SJCRH30 (cell line): ENCODE measurements around the gene CPEB4. TPM values are rescaled to one million over a fixed set of nuclear protein-coding genes. Genes with fewer than 3 reads are reported as not detected.

Source experiments
- DNase-seq, 2 experiments: peaks; one replicate each; pipeline ENCODE4 v3.0.0-alpha.2; 2015 to 2020
- H3K27ac ChIP-seq: fragments of 250-450 bp; sonication (Bioruptor Pico); 2 replicates; pipeline ENCODE4 v1.5.1; 2020; ENCODE audit warnings: mild to moderate bottlenecking, moderate library complexity
- H3K27me3 ChIP-seq: fragments of 250-450 bp; sonication (Bioruptor Pico); 2 replicates; pipeline ENCODE4 v1.5.1; 2020; ENCODE audit warnings: mild to moderate bottlenecking, moderate library complexity
- H3K36me3 ChIP-seq: fragments of 250-450 bp; sonication (Bioruptor Pico); 2 replicates; pipeline ENCODE4 v1.5.1; 2020; ENCODE audit warnings: mild to moderate bottlenecking, moderate library complexity
- H3K4me1 ChIP-seq: fragments of 250-450 bp; sonication (Bioruptor Pico); 2 replicates; pipeline ENCODE4 v1.5.1; 2020; ENCODE audit warnings: mild to moderate bottlenecking, moderate library complexity
- H3K4me3 ChIP-seq: fragments of 250-450 bp; sonication (Bioruptor Pico); 2 replicates; pipeline ENCODE4 v1.5.1; 2020; ENCODE audit warnings: mild to moderate bottlenecking, moderate library complexity
- H3K9me3 ChIP-seq: fragments of 250-450 bp; sonication (Bioruptor Pico); replicated peaks from 2 replicates; pipeline ENCODE4 v1.5.1; 2020; ENCODE audit warnings: mild to moderate bottlenecking, moderate library complexity
- total RNA-seq: library from RNA; depleted of rRNA; stranded (reverse); fragments of >200 nt; shearing (Covaris generic); gene quantifications from 2 replicates; pipeline ENCODE4 v1.2.3, GENCODE V29; 2014

CPEB4 gene
- total RNA-seq, 1 experiment from 2014 or later = 10.5 TPM

DNA sequence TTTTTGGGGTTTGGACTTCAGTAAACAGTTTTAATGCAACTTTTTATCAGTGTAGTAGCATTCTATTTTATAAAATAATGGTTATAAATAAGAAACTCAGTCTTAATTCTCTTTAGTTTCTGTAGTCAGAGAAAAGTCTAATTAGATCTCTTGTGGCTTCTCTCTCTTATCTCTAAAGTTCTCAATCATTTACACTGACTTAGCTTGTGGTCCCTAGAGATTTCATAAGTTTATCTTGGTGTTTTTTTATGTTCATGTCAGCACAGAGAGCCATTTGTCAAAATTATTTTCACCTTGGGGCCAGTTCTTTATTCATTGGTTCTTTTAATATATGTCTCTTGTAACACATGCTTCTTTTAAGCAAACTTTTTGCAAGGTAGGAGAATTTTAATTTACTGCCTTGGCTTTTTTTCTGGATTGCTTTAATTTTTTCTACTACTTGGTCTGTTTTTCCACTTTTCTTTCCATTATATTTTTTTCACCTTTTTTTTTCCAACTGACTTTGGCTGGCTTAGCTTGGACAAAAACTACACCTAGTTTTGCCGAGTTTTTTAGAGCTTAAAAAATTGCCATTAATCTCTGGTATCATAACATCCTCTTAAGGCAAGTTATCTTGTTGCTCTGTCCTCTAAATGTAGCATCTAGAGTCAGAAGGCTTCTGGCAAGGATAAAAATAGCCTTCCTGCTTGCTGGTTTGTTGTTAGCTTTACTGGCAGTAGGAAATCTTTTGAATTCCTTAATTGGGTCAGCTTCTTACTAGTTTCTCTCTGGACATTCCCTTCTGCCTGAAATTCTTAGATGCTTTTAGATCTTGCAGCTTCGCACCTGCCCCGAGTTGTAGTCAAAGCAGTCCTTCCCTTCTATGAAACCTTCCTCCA lies 35.3 kb downstream of the CPEB4 start:
- Histone ChIP-seq H3K27ac (no peak overlapping the region), H3K4me1 (peaks cover 34% of the 10 kb centered on the region)

DNA sequence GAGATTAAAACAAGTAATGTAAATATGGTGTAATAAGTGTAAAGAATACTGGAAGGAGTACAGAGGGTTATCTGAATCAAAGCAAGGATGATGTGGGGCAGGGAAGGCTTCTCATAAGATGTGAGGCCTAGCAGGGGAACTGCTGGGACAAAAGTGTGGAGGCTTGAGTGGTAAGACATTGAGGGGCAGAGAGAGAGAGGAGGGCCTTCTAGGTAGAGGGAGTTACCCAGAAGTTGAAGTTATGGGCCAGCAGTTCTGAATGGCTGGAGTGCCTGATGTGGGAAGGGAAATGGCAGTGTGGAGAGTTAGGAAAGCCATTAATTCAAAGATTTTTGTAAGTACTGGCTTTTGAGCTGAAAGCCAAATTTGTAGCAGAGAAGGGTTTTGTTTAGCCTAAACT lies 36.8 kb downstream of the CPEB4 start:
- Histone ChIP-seq H3K9me3 (no peaks in the 10 kb centered on the region), H3K27me3 (no peaks in the 10 kb centered on the region), H3K36me3 (no peaks in the 10 kb centered on the region; the same call in 1 of the 2 replicates), H3K4me3 (no peak overlapping the region), H3K4me1 (peaks cover 23% of the 10 kb centered on the region), H3K27ac (no peak overlapping the region)
- no peak for DNase-seq

More for the DNA sequence above, 35.3 kb downstream of the CPEB4 start:
- Histone ChIP-seq H3K9me3 (no peaks in the 10 kb centered on the region), H3K4me3 (no peak overlapping the region), H3K36me3 (no peaks in the 10 kb centered on the region; the same call in 1 of the 2 replicates), H3K27me3 (no peaks in the 10 kb centered on the region)
- no peak for DNase-seq

DNA sequence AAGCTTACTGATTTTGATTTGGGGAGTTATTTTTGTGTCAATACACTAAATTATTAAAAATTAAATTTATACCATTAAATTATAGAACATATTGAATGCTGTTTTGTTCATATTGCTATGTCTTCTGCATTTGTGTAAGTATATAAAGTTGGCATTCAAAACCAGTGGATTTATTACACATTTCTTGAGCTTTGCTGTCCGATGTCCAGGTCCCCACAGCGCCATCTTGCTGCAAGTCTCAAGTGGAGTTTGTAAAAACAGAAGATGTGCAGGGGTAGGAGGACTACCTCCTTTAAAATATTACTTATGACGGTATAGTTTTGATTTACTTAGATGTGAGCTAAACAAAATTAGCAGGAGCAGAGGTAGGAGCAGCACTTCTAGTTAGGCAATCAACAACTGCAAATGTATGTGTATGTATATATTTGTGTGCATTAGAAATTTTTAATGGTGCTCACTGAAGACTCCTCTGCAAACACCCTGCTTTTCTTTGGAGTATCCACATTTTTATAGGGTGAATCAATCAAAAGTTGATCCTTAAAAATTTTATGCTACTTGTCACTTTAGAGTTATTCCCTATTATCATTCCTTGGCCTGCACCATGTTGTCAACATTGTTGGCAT lies 37.4 kb downstream of the CPEB4 start:
- Histone ChIP-seq H3K4me1 (peaks cover 17% of the 10 kb centered on the region), H3K9me3 (no peaks in the 10 kb centered on the region), H3K4me3 (no peak overlapping the region), H3K27ac (no peak overlapping the region), H3K36me3 (no peaks in the 10 kb centered on the region; the same call in 1 of the 2 replicates), H3K27me3 (no peaks in the 10 kb centered on the region)
- DNase-seq = peak in 1 of 2 experiments; percentile 51

DNA sequence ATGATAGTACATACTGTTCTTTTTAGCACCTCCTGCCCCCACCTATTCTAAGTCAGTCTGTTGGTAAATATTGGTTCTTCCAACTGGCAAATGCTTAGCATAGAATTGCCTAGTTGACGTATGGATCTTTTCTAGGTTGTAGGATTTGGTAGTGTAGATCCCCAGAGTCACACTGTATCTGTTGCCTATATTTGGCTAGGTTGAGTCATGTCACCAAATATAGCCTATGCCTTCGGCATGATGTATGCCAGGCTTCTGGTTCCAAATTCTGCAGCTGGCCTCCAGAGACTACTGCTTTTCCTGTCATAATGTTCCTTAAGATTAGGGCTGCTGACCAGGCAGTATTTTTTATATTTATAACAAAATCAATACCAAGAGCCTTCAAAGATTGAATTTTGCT lies 38.2 kb downstream of the CPEB4 start:
- Histone ChIP-seq H3K27me3 (no peaks in the 10 kb centered on the region), H3K9me3 (no peaks in the 10 kb centered on the region), H3K27ac (peak overlapping the region; percentile 7; the same call in 1 of the 2 replicates), H3K4me3 (no peak overlapping the region), H3K36me3 (no peaks in the 10 kb centered on the region; the same call in 1 of the 2 replicates), H3K4me1 (peaks cover 16% of the 10 kb centered on the region)
- peak in 1 of 2 experiments; percentile 17 for DNase-seq

DNA sequence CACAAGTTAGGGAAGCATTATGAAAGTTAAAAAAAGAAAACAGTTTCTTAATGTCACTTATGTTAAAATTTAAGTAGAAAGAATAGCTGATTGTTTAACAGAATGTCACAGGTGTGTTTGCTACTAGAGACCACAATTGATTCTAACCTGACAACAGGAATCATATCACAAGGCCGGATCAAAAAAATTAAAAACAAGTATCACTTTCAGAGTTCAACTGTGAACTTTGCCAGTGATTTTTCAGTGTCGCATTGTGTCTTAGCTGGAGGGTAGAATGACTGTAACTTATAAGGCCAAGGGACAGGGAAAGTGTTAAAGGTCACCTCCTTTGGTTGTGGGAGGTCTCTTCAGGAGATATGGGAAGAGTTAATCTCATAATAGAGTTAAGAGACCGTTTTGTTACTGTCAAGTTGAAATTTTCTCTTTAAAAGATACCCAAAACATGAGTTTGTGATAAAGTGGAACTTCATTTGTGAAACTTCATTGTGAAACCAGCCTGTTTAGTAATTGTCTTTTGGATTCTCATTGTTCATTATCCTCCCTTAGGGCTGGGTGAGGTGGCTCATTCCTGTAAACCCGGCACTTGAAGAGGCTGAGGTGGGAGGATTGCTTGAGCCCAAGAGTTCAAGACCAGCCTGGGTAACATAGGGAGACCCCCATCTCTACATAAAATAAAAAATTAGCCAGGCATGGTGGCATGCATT lies 40.9 kb downstream of the CPEB4 start:
- Histone ChIP-seq H3K9me3 (no peaks in the 10 kb centered on the region), H3K4me3 (no peak overlapping the region), H3K27me3 (no peaks in the 10 kb centered on the region), H3K4me1 (peaks cover 9% of the 10 kb centered on the region), H3K27ac (no peak overlapping the region), H3K36me3 (peaks cover 5% of the 10 kb centered on the region)
- DNase-seq = no peak

DNA sequence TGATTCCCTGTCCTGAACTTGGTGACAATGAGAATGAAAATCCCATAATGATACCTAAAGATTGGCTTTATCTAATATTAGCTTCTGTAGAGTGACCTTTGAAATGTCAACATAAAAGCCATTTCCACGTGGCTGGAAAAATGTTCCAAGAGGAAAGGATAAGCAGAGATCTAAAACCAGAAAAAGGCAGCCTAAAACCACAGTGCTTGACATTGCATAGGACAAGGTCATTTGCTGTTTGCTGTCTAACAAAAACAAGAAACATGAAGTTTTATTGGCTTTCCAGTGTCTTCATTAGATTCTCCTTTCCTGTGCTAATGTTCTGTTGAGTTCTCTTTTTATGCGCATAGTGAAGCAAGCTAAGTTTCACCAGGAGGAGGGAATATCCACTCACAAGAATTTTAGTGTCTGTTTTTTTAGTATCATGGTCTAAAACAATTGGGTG lies 44.6 kb downstream of the CPEB4 start:
- no peaks in the 10 kb centered on the region for H3K27me3 ChIP-seq
- H3K4me3 ChIP-seq = no peak overlapping the region
- no peaks in the 10 kb centered on the region for H3K4me1 ChIP-seq
- no peak for DNase-seq
- no peak overlapping the region for H3K27ac ChIP-seq
- H3K36me3 ChIP-seq = peaks cover 5% of the 10 kb centered on the region; the same call in 1 of the 2 replicates
- no peaks in the 10 kb centered on the region for H3K9me3 ChIP-seq

DNA sequence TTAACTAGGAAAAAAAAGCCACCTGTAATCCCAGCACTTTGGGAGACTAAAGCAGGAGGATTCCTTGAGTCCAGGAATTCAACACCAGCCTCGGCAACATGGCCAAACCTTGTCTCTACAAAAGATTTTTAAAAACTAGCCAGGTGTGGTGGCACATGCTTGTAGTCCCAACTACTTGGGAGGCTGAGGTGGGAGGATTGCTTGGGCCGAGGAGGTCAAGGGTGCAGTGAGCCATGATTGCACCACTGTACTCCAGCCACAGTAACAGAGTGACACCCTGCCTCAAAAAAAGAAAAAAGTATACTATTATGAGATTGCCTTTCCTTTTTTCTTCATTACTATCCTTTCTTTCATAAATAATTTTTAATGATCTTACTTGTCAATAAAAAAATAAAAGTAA lies 45.8 kb downstream of the CPEB4 start:
- no peak for DNase-seq
- no peaks in the 10 kb centered on the region for H3K27me3 ChIP-seq
- H3K4me1 ChIP-seq = no peaks in the 10 kb centered on the region
- H3K9me3 ChIP-seq = no peaks in the 10 kb centered on the region
- H3K4me3 ChIP-seq = no peak overlapping the region
- H3K36me3 ChIP-seq = peaks cover 5% of the 10 kb centered on the region; the same call in 1 of the 2 replicates
- no peak overlapping the region for H3K27ac ChIP-seq

DNA sequence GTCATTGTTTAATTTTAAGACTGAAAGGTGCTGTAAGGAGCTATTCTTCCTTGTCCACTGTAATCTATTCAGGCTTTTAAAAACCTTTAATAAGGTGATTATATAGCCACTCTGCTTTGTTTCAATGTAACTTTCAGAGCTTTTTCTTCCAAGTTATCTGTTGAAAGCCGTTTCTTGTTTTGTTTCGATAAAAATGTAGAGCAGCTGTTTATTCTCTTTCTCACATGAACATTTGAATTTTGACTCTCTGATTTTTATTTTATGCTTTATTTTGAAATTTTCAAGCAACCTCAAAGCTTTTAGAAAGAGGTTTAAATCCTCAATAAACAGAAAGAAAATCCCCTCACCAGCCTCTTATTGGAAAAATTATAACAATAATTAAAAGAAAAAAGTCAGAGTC lies 47.2 kb downstream of the CPEB4 start:
- H3K27me3 ChIP-seq = no peaks in the 10 kb centered on the region
- H3K27ac ChIP-seq = no peak overlapping the region
- no peak overlapping the region for H3K4me3 ChIP-seq
- H3K4me1 ChIP-seq = no peaks in the 10 kb centered on the region
- no peaks in the 10 kb centered on the region for H3K9me3 ChIP-seq
- H3K36me3 ChIP-seq = peaks cover 5% of the 10 kb centered on the region; the same call in 1 of the 2 replicates
- DNase-seq = no peak

DNA sequence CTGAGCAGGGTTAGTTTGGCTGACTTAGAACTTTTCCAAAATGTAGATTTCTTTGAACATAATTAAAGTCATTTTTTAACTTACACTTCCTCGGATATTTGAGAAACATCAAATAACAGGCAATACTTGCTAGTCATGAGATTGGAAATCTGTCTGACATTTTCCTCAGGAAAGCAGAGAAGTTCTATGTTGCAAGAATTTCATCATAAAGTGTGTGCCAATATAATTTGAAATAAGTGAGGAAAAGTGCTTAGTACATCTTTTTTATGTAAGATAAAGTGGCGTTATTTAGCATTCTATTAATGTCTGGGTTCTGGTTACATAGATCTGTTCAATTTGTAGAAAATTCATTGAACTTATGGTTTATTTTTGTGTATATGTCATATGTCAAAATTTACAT lies 52.1 kb downstream of the CPEB4 start:
- DNase-seq = no peak
- Histone ChIP-seq H3K27me3 (no peaks in the 10 kb centered on the region), H3K9me3 (no peaks in the 10 kb centered on the region), H3K36me3 (peaks cover 3% of the 10 kb centered on the region; the same call in 1 of the 2 replicates), H3K27ac (no peak overlapping the region), H3K4me3 (no peak overlapping the region), H3K4me1 (no peaks in the 10 kb centered on the region)

DNA sequence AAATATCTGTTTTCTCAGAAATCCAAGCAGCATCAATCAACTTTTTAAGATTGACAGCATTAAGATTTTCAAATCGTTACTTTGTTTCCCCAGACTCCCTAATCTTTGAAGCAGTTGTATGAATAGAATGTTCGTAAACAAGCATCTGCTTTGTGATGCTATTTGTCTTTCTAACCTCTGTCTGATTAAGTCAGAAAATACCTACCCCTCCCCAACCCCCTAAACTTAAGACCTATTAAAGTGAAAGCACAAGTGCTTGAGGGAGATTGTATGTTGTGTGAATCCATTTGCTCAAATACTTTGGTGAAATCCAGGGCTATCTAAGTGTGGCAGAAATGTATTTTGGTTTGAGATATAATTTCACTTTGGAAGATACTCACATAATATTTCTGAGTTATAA lies 53.0 kb downstream of the CPEB4 start:
- Histone ChIP-seq H3K27ac (no peak overlapping the region), H3K36me3 (peaks cover 7% of the 10 kb centered on the region), H3K4me1 (no peaks in the 10 kb centered on the region), H3K27me3 (no peaks in the 10 kb centered on the region), H3K9me3 (no peaks in the 10 kb centered on the region), H3K4me3 (no peak overlapping the region)
- no peak for DNase-seq

DNA sequence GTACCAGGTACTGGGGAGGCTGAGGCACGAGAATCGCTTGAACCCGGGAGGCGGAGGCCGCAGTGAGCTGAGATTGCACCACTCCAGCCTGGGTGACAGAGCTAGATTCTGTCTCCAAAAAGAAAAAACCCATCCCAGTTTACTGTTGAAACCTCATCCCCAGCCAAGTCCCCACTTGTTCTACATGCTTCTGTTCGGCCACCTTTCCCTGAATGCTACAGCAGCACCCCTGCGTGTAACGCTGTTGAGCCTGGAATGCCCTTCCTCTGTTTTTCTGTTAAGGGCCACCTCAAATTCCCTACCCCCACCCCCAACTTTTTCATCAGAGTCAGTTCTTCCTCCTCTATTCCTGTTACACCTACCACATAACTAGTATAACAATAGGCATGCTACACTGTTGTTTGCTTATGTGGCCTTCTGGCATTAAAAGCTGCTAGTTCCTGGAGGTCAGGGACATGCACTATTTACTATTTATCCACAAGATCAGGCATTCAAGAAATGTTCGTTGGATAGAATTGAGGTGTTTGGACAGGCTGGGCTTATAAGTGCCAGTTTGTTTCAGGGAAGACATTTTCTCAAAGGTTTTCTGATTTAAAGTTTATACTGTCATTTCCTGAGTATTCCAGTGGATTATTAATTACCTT lies 53.7 kb downstream of the CPEB4 start:
- no peaks in the 10 kb centered on the region for H3K9me3 ChIP-seq
- H3K27me3 ChIP-seq = no peaks in the 10 kb centered on the region
- H3K36me3 ChIP-seq = peaks cover 10% of the 10 kb centered on the region
- DNase-seq = no peak
- H3K27ac ChIP-seq = no peak overlapping the region
- H3K4me3 ChIP-seq = no peak overlapping the region
- no peaks in the 10 kb centered on the region for H3K4me1 ChIP-seq

DNA sequence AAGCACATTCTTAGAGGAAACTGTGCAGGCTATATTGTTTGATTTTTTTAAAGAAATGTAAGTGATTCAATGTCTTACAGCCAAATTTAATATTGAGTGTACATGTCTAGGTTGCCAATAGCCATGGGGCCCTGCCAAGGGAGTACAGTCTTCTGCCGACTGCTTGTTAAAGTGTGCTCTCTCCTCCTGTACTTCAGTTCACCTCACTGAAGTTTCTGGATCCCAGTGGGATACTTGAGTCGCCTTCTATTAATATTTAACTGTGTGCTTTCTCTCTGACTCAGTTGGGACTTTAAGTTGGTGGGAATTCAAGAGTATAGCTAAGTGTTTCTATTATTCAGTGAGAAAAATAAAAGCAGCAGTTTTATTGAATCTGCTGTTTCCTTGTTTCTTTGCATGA lies 56.4 kb downstream of the CPEB4 start:
- no peaks in the 10 kb centered on the region for H3K27me3 ChIP-seq
- no peaks in the 10 kb centered on the region for H3K9me3 ChIP-seq
- H3K36me3 ChIP-seq = peaks cover 13% of the 10 kb centered on the region
- H3K4me3 ChIP-seq = no peak overlapping the region
- no peak for DNase-seq
- H3K4me1 ChIP-seq = no peaks in the 10 kb centered on the region
- no peak overlapping the region for H3K27ac ChIP-seq

DNA sequence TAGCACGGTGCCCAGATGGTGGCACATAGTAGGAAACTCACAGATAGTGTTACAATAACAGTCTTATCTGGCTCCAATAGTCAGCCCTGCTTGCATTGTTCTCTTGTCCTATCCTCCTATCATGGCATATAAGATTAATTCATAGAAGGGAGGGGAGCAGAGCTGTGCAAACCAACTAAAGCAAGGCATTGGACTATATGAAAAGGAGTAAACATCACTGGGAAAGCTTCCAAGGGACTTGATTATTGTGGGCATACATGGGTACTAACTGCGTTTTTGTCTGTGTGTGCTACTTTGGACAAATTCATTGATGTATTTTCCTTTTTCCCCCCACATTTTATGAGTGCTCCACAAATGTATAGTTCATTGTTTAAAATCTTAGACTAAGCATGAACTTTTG lies 57.0 kb downstream of the CPEB4 start:
- Histone ChIP-seq H3K9me3 (no peaks in the 10 kb centered on the region), H3K27me3 (no peaks in the 10 kb centered on the region), H3K27ac (no peak overlapping the region), H3K4me3 (no peak overlapping the region), H3K4me1 (no peaks in the 10 kb centered on the region), H3K36me3 (peaks cover 13% of the 10 kb centered on the region)
- no peak for DNase-seq

DNA sequence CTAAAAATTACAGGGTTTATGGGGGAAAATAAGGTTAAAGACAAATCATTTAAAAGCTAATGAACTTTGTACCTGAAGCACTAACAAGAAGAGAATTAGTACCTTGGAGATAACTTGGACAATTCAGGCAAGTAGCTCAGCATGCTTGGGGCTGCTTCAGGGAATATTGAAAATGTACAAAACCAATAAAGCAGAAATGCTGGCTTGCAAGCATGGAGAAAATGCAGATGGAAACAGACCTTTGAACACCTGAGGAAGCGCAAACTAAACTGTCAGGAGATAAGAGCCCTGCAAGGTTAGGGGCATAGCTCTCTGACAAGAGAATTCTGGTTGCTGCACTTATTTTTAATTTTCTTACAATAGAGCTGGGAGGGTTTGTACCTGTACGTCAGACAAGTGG lies 58.2 kb downstream of the CPEB4 start:
- no peaks in the 10 kb centered on the region for H3K27me3 ChIP-seq
- no peak for DNase-seq
- peaks cover 13% of the 10 kb centered on the region for H3K36me3 ChIP-seq
- no peak overlapping the region for H3K27ac ChIP-seq
- H3K9me3 ChIP-seq = no peaks in the 10 kb centered on the region
- no peak overlapping the region for H3K4me3 ChIP-seq
- H3K4me1 ChIP-seq = no peaks in the 10 kb centered on the region
